ENCODE measurements around the gene MS4A3. TPM values are rescaled to one million over a fixed set of nuclear protein-coding genes. Genes with fewer than 3 reads are reported as not detected.

MS4A3 gene
- total RNA-seq, 1 experiment from 2014 or later: not detected

- Histone ChIP-seq H2AFZ (ENCODE audit: low read length) (no peak overlapping the region), H3K79me2 (ENCODE audit: insufficient read depth, low read length) (no peaks in the 10 kb centered on the region), H4K91ac (ENCODE audit: insufficient read length, low read depth, low read length) (no peak overlapping the region), H4K8ac (replicated peaks; ENCODE audit: insufficient read length, low read depth, low read length) (no peak overlapping the region), H3K23me2 (ENCODE audit: insufficient read length, low read depth, low read length, poor library complexity, severe bottlenecking) (no peaks in the 10 kb centered on the region), H3K9me3 (ENCODE audit: control insufficient read depth, low read depth, low read length) (no peaks in the 10 kb centered on the region), H2BK12ac (ENCODE audit: insufficient read length, low read depth, low read length) (no peak overlapping the region), H3K56ac (ENCODE audit: insufficient read length, low read depth, low read length) (no peak overlapping the region), H3K79me1 (ENCODE audit: insufficient read depth, low read depth, low read length, poor library complexity, severe bottlenecking) (no peaks in the 10 kb centered on the region), H3T11ph (ENCODE audit: low read length) (no peak overlapping the region), H3K27ac (ENCODE audit: insufficient read length, low read depth, low read length) (no peak overlapping the region), H3K4ac (ENCODE audit: low read depth, low read length) (no peak overlapping the region), H3K9ac (ENCODE audit: extremely low read depth, insufficient read length, low read length) (no peak overlapping the region), H3K27me3 (ENCODE audit: insufficient read depth, low read length) (no peaks in the 10 kb centered on the region), H2BK120ac (ENCODE audit: low read depth, low read length, poor library complexity, severe bottlenecking) (no peak overlapping the region), H3K4me1 (ENCODE audit: insufficient read depth, low read length) (no peaks in the 10 kb centered on the region), H3K4me2 (ENCODE audit: insufficient read depth, insufficient read length, low read length) (no peak overlapping the region), H2BK20ac (ENCODE audit: low read depth, low read length, poor library complexity, severe bottlenecking) (no peak overlapping the region), H2BK15ac (ENCODE audit: low read depth, low read length) (no peak overlapping the region), H2AK5ac (ENCODE audit: insufficient read length, low read length) (no peak overlapping the region), H3K14ac (ENCODE audit: insufficient read depth, low read length) (no peak overlapping the region), H4K20me1 (ENCODE audit: control insufficient read depth, insufficient read depth, insufficient read length) (no peaks in the 10 kb centered on the region), H4K5ac (ENCODE audit: insufficient read length, low read depth, low read length) (no peak overlapping the region), H3K18ac (ENCODE audit: insufficient read length, low read depth, low read length) (no peak overlapping the region), H2BK5ac (ENCODE audit: insufficient read length, low read length) (no peak overlapping the region), H3K23ac (ENCODE audit: insufficient read length, low read depth, low read length) (no peak overlapping the region)
- no peaks in the 10 kb centered on the region for H3K9me3 Mint-ChIP-seq
- TF ChIP-seq, protein P1, sequence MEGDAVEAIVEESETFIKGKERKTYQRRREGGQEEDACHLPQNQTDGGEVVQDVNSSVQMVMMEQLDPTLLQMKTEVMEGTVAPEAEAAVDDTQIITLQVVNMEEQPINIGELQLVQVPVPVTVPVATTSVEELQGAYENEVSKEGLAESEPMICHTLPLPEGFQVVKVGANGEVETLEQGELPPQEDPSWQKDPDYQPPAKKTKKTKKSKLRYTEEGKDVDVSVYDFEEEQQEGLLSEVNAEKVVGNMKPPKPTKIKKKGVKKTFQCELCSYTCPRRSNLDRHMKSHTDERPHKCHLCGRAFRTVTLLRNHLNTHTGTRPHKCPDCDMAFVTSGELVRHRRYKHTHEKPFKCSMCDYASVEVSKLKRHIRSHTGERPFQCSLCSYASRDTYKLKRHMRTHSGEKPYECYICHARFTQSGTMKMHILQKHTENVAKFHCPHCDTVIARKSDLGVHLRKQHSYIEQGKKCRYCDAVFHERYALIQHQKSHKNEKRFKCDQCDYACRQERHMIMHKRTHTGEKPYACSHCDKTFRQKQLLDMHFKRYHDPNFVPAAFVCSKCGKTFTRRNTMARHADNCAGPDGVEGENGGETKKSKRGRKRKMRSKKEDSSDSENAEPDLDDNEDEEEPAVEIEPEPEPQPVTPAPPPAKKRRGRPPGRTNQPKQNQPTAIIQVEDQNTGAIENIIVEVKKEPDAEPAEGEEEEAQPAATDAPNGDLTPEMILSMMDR (conservative IDR thresholded peaks at IDR 0.05): no peak
- no peak for DNase-seq
- H3K36me3 Mint-ChIP-seq (ENCODE audit: insufficient read depth in 1 of 3, low read depth in 3 of 3): no peaks in the 10 kb centered on the region
- no peak overlapping the region for H3K27ac Mint-ChIP-seq
- no peaks in the 10 kb centered on the region for H3K27me3 Mint-ChIP-seq (ENCODE audit: low read depth)
- H3K4me1 Mint-ChIP-seq: peaks cover 28 to 39% of the 10 kb centered on the region in 2 experiments
- no peak overlapping the region for H3K4me3 Mint-ChIP-seq
- WGBS (ENCODE audit: extremely low coverage, insufficient read length, low lambda C conversion rate): no CpG with 5 or more reads among the region's 2 CpGs
These were observed 63.2 kb downstream of the MS4A3 start for GRCh38 chr11:60119710-60120109.

Other genes starting within 250 kb of the MS4A3 start
- gene MRPL16, start 245.9 kb upstream of the MS4A3 start, total RNA-seq (2021): 84.5 and 87.1 TPM in 2 replicates
- not detected in 2 replicates for gene CBLIF, start 211.2 kb upstream of the MS4A3 start, total RNA-seq (2021)
- gene TCN1, start 190.2 kb upstream of the MS4A3 start, total RNA-seq (2021): not detected in 2 replicates
- gene OOSP3, start 177.9 kb upstream of the MS4A3 start, total RNA-seq (2021): not detected in 2 replicates
- gene OOSP1, start 118.2 kb upstream of the MS4A3 start, total RNA-seq (2021): not detected in 2 replicates
- not detected in 2 replicates for gene OOSP4A, start 92.6 kb upstream of the MS4A3 start, total RNA-seq (2021)
- gene OOSP4B, start 39.5 kb upstream of the MS4A3 start, total RNA-seq (2021): not detected in 2 replicates
- gene OOSP2, start 16.3 kb upstream of the MS4A3 start, total RNA-seq (2021): not detected in 2 replicates
- gene MS4A2, start 32.0 kb downstream of the MS4A3 start, total RNA-seq (2021): not detected in 2 replicates
- gene MS4A6A, start 126.4 kb downstream of the MS4A3 start, total RNA-seq (2021): not detected in 2 replicates
- gene MS4A4E, start 186.5 kb downstream of the MS4A3 start, total RNA-seq (2021): 0.42 TPM in 1 of 2 replicates, not detected in the other
- not detected in 2 replicates for gene MS4A4A, start 224.0 kb downstream of the MS4A3 start, total RNA-seq (2021)

All from H9 (cell line).